HUDEP-2 (cell line): Measurements from ENCODE around the gene PATZ1.

Experiments used
- DNase-seq, 76 experiments: peaks; one replicate each; lab custom pipeline; 2025; ENCODE audit not compliant: unreplicated experiment in 76 of 76; lab: John Stamatoyannopoulos, UW

Gene PATZ1

DNA sequence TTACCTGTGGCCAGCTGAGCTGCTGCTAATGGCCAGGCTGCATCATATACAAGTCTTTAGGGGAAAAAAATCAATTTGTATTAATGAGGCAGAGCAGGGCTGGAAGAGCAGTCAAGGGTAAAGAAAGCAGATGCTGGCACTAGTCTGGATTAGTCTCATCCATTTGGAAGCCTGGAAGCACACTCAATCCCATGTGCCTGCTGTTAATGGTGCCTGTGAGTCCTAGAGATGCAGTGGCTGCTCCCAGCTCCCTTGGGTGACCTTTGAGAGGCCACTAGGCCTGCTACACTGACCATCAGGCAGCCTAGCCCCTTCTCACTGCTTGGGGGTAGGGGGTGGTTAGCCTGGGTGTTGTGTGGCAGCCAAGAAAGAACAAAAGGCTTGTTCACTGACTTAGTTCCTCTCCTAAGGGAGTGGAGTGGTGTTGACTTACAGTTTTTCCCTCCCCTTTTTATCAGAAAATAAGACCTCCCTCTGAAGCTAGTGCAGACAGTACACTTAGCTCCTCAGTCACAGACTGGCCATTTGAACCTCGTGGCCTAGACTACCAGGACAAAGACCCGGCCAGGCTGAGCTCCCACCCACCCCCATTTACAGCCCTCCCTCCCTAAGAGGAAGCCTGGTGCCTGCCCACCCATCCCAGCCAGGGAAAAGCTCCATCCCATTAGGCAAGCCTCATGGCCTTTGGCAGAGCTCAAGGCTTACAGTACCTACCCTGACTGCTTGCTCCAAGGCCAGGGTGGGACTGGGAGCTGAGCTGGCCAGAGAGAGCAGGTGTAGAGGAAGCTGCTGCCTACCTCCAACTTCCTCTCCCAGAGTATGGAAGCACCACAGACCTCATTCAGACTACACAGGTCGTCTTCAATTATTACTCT, 61.6 kb downstream of the PATZ1 start:
- no peak for DNase-seq

DNA sequence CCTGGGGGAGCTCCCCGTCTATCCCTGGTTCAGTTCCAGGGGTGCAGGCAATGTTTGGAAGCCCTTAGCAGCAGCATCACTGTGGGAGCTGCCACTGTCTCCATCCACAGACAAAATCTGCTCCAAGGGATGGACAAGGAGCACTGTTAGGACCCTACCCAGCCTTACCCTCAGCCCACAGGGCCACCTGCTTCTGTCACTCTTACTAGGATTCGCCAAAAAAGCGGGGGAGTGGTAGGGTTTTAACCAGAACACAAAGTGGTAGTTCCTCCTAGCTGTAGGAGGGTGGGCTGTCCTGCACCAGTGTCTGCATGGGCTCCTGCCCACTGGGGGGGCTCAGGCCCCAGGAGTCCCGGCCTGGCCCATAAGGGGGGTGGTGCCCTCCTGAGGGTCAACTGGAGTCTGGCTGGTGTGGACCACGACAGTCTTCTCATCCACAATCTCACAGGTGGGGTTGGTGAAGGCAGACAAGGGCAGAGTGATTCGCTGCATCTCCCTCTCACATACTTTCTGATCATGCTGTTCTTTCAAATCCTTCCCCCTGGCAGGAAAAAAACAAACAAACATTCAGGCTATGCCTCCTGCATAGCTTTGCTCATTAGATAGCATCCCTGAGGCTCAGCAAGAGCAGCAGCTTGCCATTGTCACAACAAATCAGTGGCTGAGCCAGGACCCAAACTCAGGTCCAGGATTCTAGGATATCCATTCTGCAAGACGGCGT, 63.2 kb downstream of the PATZ1 start:
- no peak for DNase-seq

DNA sequence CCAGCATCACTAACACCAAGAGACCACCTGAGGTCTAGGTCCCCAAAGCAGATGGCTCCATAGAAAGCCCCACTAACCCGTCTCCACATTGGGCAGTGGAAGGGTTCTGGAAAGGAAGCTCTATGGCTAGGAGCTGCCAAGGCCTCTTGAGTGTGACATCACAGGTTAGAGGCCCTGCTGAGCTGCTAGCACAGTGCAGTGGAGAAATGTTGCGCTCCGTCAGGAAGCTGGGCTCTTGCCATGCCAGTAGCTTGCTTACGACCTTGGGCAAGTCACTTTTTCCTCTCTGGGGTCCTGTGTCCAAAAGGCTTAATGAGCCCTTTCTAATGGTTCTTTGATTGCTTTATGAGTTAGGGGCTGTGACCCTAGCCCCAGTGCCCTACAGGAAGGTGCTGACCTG, 64.4 kb downstream of the PATZ1 start:
- no peak for DNase-seq

DNA sequence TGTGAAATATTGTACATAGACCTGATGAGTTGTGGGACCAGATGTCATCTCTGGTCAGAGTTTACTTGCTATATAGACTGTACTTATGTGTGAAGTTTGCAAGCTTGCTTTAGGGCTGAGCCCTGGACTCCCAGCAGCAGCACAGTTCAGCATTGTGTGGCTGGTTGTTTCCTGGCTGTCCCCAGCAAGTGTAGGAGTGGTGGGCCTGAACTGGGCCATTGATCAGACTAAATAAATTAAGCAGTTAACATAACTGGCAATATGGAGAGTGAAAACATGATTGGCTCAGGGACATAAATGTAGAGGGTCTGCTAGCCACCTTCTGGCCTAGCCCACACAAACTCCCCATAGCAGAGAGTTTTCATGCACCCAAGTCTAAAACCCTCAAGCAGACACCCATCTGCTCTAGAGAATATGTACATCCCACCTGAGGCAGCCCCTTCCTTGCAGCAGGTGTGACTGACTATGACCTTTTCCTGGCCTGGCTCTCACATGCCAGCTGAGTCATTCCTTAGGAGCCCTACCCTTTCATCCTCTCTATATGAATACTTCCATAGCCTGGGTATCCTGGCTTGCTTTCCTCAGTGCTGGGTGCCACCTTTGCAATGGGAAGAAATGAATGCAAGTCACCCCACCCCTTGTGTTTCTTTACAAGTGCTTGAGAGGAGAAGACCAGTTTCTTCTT, 66.2 kb downstream of the PATZ1 start:
- no peak for DNase-seq

DNA sequence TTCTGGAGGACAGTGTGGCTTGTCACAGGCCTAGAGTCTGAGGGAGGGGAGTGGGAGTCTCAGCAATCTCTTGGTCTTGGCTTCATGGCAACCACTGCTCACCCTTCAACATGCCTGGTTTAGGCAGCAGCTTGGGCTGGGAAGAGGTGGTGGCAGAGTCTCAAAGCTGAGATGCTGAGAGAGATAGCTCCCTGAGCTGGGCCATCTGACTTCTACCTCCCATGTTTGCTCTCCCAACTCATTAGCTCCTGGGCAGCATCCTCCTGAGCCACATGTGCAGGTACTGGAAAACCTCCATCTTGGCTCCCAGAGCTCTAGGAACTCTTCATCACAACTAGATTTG, 66.8 kb downstream of the PATZ1 start:
- DNase-seq = no peak

DNA sequence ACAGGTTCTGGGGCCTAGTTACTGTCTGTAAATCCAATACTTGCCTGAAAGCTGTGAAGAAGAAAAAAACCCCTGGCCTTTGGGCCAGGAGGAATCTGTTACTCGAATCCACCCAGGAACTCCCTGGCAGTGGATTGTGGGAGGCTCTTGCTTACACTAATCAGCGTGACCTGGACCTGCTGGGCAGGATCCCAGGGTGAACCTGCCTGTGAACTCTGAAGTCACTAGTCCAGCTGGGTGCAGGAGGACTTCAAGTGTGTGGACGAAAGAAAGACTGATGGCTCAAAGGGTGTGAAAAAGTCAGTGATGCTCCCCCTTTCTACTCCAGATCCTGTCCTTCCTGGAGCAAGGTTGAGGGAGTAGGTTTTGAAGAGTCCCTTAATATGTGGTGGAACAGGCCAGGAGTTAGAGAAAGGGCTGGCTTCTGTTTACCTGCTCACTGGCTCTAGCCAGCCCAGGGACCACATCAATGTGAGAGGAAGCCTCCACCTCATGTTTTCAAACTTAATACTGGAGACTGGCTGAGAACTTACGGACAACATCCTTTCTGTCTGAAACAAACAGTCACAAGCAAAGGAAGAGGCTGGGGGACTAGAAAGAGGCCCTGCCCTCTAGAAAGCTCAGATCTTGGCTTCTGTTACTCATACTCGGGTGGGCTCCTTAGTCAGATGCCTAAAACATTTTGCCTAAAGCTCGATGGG, 67.4 kb downstream of the PATZ1 start:
- DNase-seq = no peak

DNA sequence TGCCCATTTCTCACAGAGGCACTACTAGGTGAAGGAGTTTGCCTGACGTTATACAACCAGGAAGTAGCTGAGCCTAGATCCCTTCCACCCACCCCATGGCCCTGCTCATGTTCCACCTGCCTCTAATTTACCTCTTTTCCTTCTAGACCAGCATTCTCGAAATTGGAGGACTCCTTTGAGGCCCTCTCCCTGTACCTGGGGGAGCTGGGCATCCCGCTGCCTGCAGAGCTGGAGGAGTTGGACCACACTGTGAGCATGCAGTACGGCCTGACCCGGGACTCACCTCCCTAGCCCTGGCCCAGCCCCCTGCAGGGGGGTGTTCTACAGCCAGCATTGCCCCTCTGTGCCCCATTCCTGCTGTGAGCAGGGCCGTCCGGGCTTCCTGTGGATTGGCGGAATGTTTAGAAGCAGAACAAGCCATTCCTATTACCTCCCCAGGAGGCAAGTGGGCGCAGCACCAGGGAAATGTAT, 68.0 kb downstream of the PATZ1 start:
- DNase-seq = no peak

DNA sequence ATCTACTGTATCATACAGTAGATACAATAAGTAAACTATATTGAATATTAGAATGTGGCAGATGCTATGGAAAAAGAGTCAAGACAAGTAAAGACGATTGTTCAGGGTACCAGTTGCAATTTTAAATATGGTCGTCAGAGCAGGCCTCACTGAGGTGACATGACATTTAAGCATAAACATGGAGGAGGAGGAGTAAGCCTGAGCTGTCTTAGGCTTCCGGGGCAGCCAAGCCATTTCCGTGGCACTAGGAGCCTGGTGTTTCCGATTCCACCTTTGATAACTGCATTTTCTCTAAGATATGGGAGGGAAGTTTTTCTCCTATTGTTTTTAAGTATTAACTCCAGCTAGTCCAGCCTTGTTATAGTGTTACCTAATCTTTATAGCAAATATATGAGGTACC, 68.4 kb downstream of the PATZ1 start:
- no peak for DNase-seq

DNA sequence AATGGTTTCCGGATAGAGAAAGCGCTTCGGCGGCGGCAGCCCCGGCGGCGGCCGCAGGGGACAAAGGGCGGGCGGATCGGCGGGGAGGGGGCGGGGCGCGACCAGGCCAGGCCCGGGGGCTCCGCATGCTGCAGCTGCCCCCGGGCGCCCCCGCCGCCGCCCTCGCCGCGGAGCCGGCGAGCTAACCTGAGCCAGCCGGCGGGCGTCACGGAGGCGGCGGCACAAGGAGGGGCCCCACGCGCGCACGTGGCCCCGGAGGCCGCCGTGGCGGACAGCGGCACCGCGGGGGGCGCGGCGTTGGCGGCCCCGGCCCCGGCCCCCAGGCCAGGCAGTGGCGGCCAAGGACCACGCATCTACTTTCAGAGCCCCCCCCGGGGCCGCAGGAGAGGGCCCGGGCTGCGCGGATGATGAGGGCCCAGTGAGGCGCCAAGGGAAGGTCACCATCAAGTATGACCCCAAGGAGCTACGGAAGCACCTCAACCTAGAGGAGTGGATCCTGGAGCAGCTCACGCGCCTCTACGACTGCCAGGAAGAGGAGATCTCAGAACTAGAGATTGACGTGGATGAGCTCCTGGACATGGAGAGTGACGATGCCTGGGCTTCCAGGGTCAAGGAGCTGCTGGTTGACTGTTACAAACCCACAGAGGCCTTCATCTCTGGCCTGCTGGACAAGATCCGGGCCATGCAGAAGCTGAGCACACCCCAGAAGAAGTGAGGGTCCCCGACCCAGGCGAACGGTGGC, 69.5 kb downstream of the PATZ1 start:
- DNase-seq = no peak
